PC-9 (cell line): ENCODE measurements around the gene POU2AF1. TPM values are rescaled to one million over a fixed set of nuclear protein-coding genes. Genes with fewer than 3 reads are reported as not detected.

Experiments used
- BruUV-seq: library from RNA; stranded (reverse); fragments of 400-500 nt; replicated peaks from 2 replicates; lab custom pipeline; 2021; lab: Mats Ljungman, UMichigan
- CTCF ChIA-PET: fragments of 300-600 bp; sonication (Branson Sonifier 250); formaldehyde crosslinking; loops from one replicate; lab custom pipeline; 2022; ENCODE audit warnings: antibody characterized with exemption; lab: Charles Lee
- POLR2A ChIA-PET: fragments of 300-600 bp; sonication (Branson Sonifier 250); formaldehyde crosslinking; loops from one replicate; lab custom pipeline; 2022; ENCODE audit warnings: antibody characterized with exemption; ENCODE audit not compliant: unreplicated experiment; lab: Charles Lee
- DNase-seq, 2 experiments: peaks; one replicate each; pipeline versions ENCODE4 v3.0.0 to v3.0.0-alpha.2; 2015 to 2022; ENCODE audit warnings: mixed read lengths in 1 of 2
- H2AFZ ChIP-seq: fragments of 200-600 bp; sonication (generic); 2 replicates; pipeline ENCODE4 v1.8.1; 2017; ENCODE audit warnings: antibody characterized with exemption
- H3F3A ChIP-seq: fragments of 200-600 bp; sonication (generic); 2 replicates; pipeline ENCODE4 v1.8.1; 2017; ENCODE audit warnings: antibody characterized with exemption, mild to moderate bottlenecking, low read depth; ENCODE audit not compliant: insufficient read depth
- H3K27ac ChIP-seq: fragments of 200-600 bp; sonication (generic); 2 replicates; pipeline ENCODE4 v1.6.1; 2016; ENCODE audit warnings: mixed run types
- H3K27me3 ChIP-seq: fragments of 200-600 bp; sonication (generic); 2 replicates; pipeline ENCODE4 v1.6.1; 2016; ENCODE audit warnings: low read depth, mixed run types; ENCODE audit not compliant: insufficient read depth
- H3K36me3 ChIP-seq: fragments of 200-600 bp; sonication (generic); 2 replicates; pipeline ENCODE4 v1.6.1; 2016; ENCODE audit warnings: low read depth, mixed run types
- H3K4me1 ChIP-seq: fragments of 200-600 bp; sonication (generic); replicated peaks from 2 replicates; pipeline ENCODE4 v1.6.1; 2016; ENCODE audit warnings: mixed run types; ENCODE audit not compliant: insufficient read depth
- H3K4me2 ChIP-seq: fragments of 200-600 bp; sonication (generic); 2 replicates; pipeline ENCODE4 v1.6.1; 2017; ENCODE audit warnings: mixed run types
- H3K4me3 ChIP-seq: fragments of 200-600 bp; sonication (generic); 2 replicates; pipeline ENCODE4 v1.6.1; 2016; ENCODE audit warnings: mixed run types
- H3K79me2 ChIP-seq: fragments of 200-600 bp; sonication (generic); 2 replicates; pipeline ENCODE4 v1.6.1; 2017; ENCODE audit warnings: low read depth, mixed run types
- H3K9me2 ChIP-seq: fragments of 200-600 bp; sonication (generic); 2 replicates; pipeline ENCODE4 v1.8.1; 2017; ENCODE audit warnings: mild to moderate bottlenecking; ENCODE audit not compliant: insufficient read depth
- H3K9me3 ChIP-seq: fragments of 200-600 bp; sonication (generic); 2 replicates; pipeline ENCODE4 v1.8.1; 2016; ENCODE audit warnings: low read depth; ENCODE audit not compliant: insufficient read depth
- H4K20me1 ChIP-seq: fragments of 200-600 bp; sonication (generic); 2 replicates; pipeline ENCODE4 v1.8.1; 2017; ENCODE audit not compliant: insufficient read depth
- EZH2 ChIP-seq: fragments of 200-600 bp; sonication (generic); IDR thresholded peaks from 2 replicates; pipeline ENCODE4 v1.8.0; 2017; ENCODE audit warnings: antibody characterized with exemption, low read depth
- intact Hi-C: fragments of 100-400 bp; cut with micrococcal nuclease; formaldehyde crosslinking; loops from one replicate; pipeline ENCODE4 v1.10.0; 2022; ENCODE audit not compliant: unreplicated experiment
- total RNA-seq: library from RNA; stranded (reverse); gene quantifications from 2 replicates; pipeline ENCODE4 v1.2.3, GENCODE V29; 2021
- TF ChIP-seq, protein P1 (sequence below): fragments of 200-600 bp; sonication (generic); conservative IDR thresholded peaks from 2 replicates; pipeline ENCODE4 v1.6.1; 2017; ENCODE audit warnings: mixed run types, antibody characterized with exemption, mild to moderate bottlenecking, moderate library complexity

The POU2AF1 gene
- total RNA-seq, 1 experiment from 2014 or later, result 0.37 TPM

DNA sequence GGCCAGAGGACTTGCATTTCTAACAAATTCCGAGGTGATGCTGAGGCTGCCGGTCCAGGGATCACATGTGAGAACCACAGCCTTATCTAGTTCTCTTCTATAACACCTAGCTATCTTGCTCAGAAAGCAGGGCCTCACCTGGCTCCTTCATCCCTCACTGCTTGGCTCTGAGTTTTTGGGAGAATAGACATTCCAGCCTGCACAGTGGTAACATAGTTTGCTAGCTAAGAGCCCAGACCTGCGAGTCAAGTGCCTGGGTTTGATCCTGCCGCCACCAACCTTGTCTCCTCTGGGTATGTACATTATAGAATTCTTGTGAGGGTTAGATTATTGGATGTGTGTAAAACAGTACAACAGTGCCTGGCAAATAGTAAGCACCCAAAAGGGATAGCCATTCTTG is 13.5 kb upstream of the POU2AF1 start:
- ChIA-PET POLR2A (no interaction called here), CTCF (no interaction called here)
- H3K4me2 ChIP-seq, result no peak overlapping the region
- H3K4me1 ChIP-seq, result peaks cover 13% of the 10 kb centered on the region; the same call in 1 of the 2 replicates
- intact Hi-C loops, result no loop called here
- H3F3A ChIP-seq, result 0 out of 2 replicates have a peak, but pooled peaks cover 4% of the 10 kb centered on the region
- no peak overlapping the region for H3K4me3 ChIP-seq
- no peaks in the 10 kb centered on the region; the same call in 1 of the 2 replicates for H3K9me3 ChIP-seq
- H3K27me3 ChIP-seq, result no peaks in the 10 kb centered on the region
- BruUV-seq, result no TSS peak
- H3K9me2 ChIP-seq, result no peaks in the 10 kb centered on the region
- TF ChIP-seq, protein P1, sequence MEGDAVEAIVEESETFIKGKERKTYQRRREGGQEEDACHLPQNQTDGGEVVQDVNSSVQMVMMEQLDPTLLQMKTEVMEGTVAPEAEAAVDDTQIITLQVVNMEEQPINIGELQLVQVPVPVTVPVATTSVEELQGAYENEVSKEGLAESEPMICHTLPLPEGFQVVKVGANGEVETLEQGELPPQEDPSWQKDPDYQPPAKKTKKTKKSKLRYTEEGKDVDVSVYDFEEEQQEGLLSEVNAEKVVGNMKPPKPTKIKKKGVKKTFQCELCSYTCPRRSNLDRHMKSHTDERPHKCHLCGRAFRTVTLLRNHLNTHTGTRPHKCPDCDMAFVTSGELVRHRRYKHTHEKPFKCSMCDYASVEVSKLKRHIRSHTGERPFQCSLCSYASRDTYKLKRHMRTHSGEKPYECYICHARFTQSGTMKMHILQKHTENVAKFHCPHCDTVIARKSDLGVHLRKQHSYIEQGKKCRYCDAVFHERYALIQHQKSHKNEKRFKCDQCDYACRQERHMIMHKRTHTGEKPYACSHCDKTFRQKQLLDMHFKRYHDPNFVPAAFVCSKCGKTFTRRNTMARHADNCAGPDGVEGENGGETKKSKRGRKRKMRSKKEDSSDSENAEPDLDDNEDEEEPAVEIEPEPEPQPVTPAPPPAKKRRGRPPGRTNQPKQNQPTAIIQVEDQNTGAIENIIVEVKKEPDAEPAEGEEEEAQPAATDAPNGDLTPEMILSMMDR, result no peak
- TF ChIP-seq EZH2, result no peak
- no peaks in the 10 kb centered on the region for H4K20me1 ChIP-seq
- no peak for DNase-seq
- H3K27ac ChIP-seq, result no peak overlapping the region
- no peaks in the 10 kb centered on the region for H3K79me2 ChIP-seq
- H2AFZ ChIP-seq, result no peak overlapping the region
- H3K36me3 ChIP-seq, result no peaks in the 10 kb centered on the region

- no TSS peak for BruUV-seq
- intact Hi-C loops, result no loop called here
- H3K9me2 ChIP-seq, result no peaks in the 10 kb centered on the region
- H3K4me1 ChIP-seq, result peaks cover 13% of the 10 kb centered on the region; the same call in 1 of the 2 replicates
- no peaks in the 10 kb centered on the region for H3K27me3 ChIP-seq
- no peak overlapping the region for H3K4me2 ChIP-seq
- no peak for DNase-seq
- H2AFZ ChIP-seq, result no peak overlapping the region
- TF ChIP-seq, protein P1, result no peak
- no peak for TF ChIP-seq EZH2
- no peaks in the 10 kb centered on the region for H3K79me2 ChIP-seq
- H4K20me1 ChIP-seq, result no peaks in the 10 kb centered on the region
- POLR2A ChIA-PET, result no interaction called here
- no peaks in the 10 kb centered on the region for H3K36me3 ChIP-seq
- H3K9me3 ChIP-seq, result no peaks in the 10 kb centered on the region; the same call in 1 of the 2 replicates
- CTCF ChIA-PET, result no interaction called here
- no peak overlapping the region for H3K4me3 ChIP-seq
- H3F3A ChIP-seq, result 0 out of 2 replicates have a peak, but pooled peaks cover 4% of the 10 kb centered on the region
- H3K27ac ChIP-seq, result no peak overlapping the region
Measured at GRCh38 chr11:111391328-111392124, 12.5 kb upstream of the POU2AF1 start.

DNA sequence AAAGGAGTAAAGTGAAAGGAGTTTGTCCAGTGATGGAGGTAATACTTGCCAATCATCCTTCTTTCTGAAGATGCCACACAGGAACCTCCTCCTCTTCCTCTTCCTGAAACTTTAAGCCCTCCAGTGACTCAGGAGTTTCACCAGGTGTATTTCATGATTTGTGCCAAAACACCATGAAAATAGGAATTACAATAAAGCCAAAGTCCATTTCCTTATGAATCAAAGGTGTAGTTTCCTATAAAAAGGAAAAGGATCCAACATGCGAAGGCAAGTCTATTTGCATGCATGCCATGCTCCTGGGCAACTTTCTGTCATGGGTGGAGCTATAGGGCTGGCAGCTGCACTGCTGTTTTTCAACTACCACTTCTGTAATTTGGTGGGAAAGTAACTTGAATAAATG is 9.8 kb upstream of the POU2AF1 start:
- Histone ChIP-seq H3K4me1 (peaks cover 26% of the 10 kb centered on the region), H3F3A (0 out of 2 replicates have a peak, but pooled peaks cover 4% of the 10 kb centered on the region), H3K27ac (no peak overlapping the region), H4K20me1 (no peaks in the 10 kb centered on the region), H3K79me2 (no peaks in the 10 kb centered on the region), H3K4me3 (no peak overlapping the region), H3K9me3 (peaks cover 3% of the 10 kb centered on the region), H3K36me3 (no peaks in the 10 kb centered on the region), H3K4me2 (peak overlapping the region; percentile 14; the same call in 1 of the 2 replicates), H3K27me3 (no peaks in the 10 kb centered on the region), H3K9me2 (no peaks in the 10 kb centered on the region), H2AFZ (no peak overlapping the region)
- TF ChIP-seq, protein P1, result no peak
- no peak for TF ChIP-seq EZH2
- ChIA-PET CTCF (no interaction called here), POLR2A (interaction anchor here (0.5 kb wide), 1 partner anchor 769 kb away, joined by 3 read pairs; no protein-coding TSS in a partner anchor)
- DNase-seq, result no peak
- BruUV-seq, result no TSS peak
- intact Hi-C loops, result no loop called here
